HG03064 (cell line): ENCODE measurements around the gene RIMS4.

Experiments
- ATAC-seq: cut with Tn5 transposase; IDR thresholded peaks from one replicate; pipeline ENCODE4 v1.9.1; 2021; ENCODE audit warnings: low read depth; ENCODE audit not compliant: unreplicated experiment

Gene RIMS4

DNA sequence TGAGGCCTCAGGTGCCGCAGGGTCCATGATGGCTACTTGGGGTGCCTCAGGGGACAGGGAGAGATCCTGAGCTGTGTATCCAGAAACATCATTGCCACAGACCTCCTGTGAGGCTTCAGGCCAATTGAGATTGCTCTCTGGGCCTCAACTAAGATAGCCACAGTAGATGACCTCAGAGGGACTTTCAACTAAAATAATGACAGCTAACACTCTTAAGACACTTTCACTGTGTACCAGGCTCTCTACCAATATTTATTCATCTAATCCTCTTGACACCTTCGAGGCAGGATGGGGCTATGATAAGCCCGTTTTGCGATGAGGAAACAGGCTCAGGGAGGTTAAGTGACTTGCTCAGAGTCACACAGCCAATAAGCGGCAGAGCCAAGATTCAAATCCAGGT lies 10.7 kb downstream of the RIMS4 start:
- no peak for ATAC-seq

DNA sequence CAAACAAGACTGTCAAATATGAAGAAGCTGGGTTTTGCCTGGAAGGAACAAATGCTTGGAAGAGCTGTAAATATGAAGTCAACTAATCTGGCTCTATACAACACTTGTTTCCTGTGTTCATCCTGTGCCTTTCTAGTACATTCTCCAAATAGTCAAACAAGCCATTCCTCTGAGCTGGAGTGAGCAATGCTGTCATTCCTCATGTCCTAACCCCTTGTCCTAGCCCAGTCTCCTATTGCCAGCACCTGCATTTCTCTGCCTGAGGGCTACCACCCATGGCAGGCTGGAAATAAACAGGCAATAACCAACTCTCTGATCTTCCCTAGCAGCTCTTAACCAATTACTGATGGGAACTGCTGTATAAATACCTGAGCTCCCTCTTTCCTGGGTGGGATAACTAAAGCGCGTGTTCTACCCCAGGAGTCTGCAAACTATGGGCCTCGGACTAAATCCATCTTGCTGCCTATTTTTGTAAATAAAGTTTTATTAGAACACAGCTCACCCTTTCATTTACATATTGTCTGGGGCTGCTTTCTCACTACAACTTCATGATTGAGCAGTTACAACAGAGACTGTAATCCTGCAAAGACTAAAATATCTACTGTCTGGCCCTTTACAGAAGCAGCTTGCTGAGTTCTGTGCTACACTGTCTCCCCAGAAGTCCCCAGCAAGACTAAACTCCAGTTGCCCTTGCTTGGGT lies 13.4 kb downstream of the RIMS4 start:
- ATAC-seq = no peak

DNA sequence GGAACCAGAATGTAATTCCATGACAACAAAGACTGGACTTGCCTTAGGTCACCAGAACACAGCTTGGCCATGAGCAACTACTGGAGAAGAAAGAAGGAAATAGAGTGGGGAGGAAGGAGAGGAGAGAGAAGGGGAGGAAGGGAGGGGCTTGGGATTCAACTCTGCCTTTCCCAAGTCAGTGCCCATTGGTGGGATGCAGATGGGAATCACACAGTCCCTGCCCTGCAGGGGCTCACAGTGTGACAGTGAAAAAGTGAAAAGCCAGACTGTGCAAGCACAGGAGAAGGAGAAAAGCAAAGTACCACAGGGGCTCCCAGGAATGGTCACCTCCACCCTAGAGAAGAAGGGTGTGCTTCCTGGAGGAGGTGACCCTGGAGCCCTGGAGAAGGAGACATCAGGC lies 14.0 kb downstream of the RIMS4 start:
- ATAC-seq = no peak

- no peak for ATAC-seq
These were observed 14.5 kb downstream of the RIMS4 start for GRCh38 chr20:44795836-44796235.

GRCh38 chr20:44792796-44793195 lies 17.6 kb downstream of the RIMS4 start:
- ATAC-seq = no peak

- no peak for ATAC-seq
These were observed 19.5 kb downstream of the RIMS4 start for GRCh38 chr20:44790638-44791393.

GRCh38 chr20:44788706-44789456 lies 21.5 kb downstream of the RIMS4 start:
- ATAC-seq = no peak

- no peak for ATAC-seq
These were observed 23.0 kb downstream of the RIMS4 start for GRCh38 chr20:44787299-44787698.

DNA sequence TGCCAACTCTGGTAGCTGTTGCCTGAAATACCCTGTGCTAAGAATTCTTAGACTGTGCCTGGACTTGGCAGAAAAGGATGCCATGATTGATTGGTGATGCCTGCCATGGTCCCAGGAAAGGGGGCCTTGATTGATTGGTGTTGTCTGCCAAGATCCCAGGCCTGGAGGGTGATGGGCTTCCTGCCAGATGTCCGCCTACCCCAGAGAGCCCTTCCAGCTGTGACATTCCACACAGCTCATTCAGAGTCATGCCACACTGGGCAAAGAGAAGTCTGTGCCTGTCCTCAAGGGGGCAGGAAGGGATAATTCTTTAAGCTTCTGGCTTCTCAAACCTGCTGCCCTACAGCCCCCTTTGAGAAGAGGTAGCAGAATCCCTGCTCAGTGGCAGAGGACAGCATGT lies 24.6 kb downstream of the RIMS4 start:
- no peak for ATAC-seq

DNA sequence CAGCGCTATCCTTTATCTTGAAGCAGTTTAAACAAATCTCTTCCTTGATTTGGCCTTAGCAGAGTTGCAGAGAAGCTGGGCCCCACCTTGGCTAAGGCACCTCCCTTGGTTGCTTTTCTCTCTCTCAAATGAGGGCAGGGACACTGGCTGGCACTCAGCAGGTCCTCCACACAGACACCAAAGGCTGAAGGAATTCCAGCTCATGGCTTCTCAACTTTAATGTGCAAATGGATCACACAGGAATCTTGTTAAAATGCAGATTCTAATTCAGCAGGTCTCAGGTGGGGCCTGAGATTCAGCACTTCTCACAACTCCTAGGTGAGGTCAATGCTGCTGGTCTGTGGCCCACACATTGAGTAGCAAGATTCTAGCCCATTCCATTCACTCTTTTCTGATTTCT lies 25.7 kb downstream of the RIMS4 start:
- ATAC-seq = no peak

DNA sequence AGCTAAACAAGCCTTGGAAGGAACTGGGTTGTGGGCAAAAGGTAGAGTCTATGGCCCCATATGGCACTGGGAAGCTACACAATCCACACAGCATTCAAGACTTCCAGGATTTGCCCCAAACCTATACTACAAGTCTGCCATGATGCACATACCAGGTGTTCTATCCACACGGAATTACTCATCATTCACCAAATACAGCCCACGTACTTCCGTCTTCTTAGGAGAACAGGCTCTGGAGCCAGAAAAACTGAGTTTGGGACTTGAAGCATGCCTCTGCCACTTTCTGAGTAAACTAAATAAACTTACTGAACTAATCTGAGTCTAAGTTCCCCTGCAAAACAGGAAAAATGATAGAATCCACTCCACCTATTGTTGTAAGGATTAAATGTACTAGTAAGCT lies 28.6 kb downstream of the RIMS4 start:
- ATAC-seq = no peak

DNA sequence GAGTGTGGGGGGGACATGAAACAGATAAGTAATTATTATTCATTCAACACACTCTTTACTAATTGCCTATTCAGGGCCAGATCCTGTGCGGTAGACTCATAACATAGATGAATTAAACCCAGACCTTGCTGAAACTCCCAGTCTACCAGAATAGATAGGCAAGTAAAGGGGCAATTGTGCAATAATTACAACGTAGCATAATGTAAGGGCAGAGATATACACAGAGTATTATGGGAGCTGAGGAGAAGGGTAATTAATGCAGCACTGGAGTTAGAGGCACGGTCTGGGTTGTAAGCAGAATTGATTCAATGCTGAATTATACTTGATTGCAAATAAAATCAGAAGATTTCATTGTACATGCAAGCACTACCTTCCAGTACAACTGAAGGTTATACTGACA lies 29.2 kb downstream of the RIMS4 start:
- no peak for ATAC-seq

DNA sequence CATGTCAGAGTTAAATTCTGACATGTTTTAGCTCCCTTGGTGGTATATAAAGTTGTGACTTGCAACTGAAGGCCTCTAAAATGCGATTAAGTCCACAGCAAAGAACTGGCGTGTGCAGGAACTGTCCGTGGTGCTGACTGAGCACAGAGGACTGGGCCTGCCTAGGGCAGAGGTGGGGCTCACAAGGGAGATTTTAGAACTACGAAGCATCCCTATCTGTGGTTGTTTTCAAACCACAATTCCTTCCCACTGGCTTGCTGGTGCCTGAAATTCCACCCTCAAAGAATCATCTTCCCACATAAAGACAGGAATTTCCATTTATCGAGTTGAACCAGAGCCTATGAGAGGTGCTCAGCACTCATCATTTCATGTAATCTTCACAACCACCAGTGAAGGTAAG lies 30.1 kb downstream of the RIMS4 start:
- ATAC-seq = no peak

DNA sequence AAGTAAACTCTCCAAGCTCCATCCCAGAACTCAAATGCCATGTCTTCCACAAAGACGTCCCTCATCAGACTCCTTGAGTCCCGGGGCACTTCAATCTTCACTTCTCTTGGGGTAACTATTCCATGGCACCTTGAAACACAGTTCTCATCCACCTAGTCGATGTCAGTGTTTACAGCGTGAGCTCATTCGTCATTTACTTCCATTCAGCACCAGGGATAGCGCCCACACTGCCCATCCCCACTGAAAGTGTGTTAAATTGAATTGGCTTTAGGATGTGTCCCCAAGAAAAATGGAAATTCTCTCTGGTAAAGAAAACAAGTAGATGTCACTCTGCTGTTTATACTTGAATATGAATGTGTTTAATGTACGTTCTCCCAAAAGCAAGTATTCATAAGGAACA lies 33.4 kb downstream of the RIMS4 start:
- no peak for ATAC-seq

GRCh38 chr20:44773070-44773829 lies 37.1 kb downstream of the RIMS4 start:
- no peak for ATAC-seq

DNA sequence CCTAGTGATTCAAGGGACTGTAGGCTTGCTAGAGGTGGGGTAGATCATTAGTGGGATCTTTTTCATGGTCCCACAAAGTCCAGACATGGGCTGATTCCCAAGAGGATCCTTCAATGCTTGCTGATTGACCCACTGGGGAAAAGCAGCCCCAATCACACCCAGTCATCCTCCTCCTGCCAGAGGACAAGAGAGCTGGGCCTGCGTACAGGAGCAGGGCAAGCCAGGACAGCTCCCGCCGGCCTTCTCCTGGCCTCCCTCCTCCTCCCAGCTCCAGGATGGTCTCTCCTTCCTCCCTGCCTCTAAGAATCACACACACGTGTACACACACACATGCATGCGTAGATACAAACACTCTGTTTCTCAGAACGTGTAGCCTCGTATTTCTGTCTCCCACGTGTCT lies 37.7 kb downstream of the RIMS4 start:
- no peak for ATAC-seq

DNA sequence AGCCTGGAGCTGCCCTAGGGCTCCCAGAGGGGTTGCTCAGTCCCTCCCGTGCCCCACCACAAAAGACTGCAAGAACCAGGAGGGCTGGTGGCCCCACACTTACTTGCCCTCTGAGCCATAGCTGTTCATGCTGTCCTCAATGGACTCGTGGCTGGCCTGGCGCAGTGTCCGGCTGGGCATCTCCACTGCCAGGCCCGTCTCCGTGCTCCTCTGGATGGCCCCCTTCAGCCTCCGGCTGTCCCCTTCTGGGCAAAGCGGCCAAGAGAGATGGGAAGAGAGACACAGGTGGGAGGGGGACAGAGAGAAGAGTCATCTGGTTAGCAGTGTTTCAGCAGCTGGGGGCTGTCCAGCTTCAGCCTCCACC lies 39.2 kb downstream of the RIMS4 start:
- no peak for ATAC-seq

- ATAC-seq = no peak
These were observed 39.7 kb downstream of the RIMS4 start for GRCh38 chr20:44770484-44771171.

GRCh38 chr20:44769481-44769863 lies 40.9 kb downstream of the RIMS4 start:
- no peak for ATAC-seq

DNA sequence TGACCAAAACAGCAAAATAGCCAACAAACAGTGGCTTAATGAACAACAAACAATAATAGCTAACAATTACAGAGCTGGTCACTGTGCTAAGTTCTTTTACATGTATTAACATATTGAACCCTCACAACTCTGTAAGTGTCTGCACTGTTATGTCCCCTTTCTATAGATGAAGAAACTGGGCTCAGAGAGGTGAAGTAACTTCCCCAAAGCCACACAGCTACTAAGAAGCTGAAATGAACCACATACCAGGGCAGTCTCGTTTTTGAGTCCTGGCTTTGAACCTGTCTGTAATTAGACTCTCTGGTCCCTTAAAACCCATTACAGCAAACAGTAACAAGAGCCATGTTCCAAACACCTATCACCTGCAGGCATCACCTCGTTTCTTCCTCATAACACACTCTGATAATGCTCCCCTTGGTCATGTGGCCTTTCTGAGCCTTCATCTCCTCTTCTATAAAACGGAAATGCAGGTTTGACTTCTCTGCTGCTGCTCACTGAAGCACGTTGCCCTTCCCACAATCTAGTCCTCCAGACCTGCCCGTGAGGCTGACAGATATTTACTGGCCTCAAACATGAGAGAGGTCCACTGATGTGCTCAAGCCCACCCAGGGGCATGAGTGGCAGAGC lies 41.4 kb downstream of the RIMS4 start:
- no peak for ATAC-seq
